ENCODE results near the gene DUS3L.

Gene DUS3L

DNA sequence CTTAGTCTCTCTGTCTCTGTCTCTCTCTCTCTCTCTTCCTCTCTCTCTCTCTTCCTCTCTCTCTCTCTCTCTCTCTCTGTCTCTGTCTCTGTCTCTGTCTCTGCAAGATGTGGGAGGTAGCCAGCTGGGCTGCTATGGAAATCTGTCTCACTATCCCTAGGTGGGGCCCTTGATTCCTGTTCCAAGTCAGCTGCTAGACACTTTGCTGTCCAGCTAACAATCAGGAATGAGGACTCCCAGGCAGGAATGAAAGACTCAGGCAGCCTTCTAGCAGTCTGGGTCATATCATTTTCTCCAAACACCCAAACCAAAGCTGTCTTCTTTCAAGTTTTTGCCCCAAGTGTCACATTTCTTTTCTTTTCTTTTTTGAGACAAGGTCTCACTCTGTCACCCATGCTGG is 47.3 kb downstream of the DUS3L start:
- ChIA-PET CTCF (interaction anchor here (0.6 kb wide), 1 partner anchor 15 kb away, joined by 3 read pairs; no protein-coding TSS in a partner anchor), POLR2A (ENCODE audit: low non-redundant PET) (no interaction called here)
- H3K27ac ChIP-seq = no peak overlapping the region
- DNase-seq (ENCODE audit: low spot score) = no peak
- TF ChIP-seq CTCF (conservative IDR thresholded peaks at IDR 0.05; ENCODE audit: low read depth) = no peak

DNA sequence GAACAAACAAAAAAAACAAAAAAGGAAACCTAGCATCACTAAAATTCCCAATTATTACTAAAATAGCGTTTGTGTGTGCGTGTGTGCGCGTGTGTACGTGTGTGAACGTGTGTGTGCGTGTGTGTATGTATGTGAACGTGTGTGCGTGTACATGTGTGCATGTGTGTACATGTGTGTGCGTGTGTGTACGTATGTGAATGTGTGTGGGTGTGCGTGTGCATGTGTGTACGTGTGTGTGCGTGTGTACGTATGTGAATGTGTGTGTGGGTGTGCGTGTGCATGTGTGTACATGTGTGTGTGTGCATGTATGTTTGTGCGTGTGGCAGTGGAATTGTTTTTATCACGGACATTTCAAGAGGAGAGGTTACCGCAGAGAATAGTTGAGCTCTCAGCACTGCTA is 48.9 kb downstream of the DUS3L start:
- ChIA-PET POLR2A (ENCODE audit: low non-redundant PET) (no interaction called here), CTCF (no interaction called here)
- DNase-seq (ENCODE audit: low spot score) = no peak
- no peak for TF ChIP-seq CTCF (conservative IDR thresholded peaks at IDR 0.05; ENCODE audit: low read depth)
- H3K27ac ChIP-seq = no peak overlapping the region

GRCh38 chr19:5738423-5738822 is 52.5 kb downstream of the DUS3L start:
- DNase-seq (ENCODE audit: low spot score) = no peak
- no peak overlapping the region for H3K27ac ChIP-seq
- TF ChIP-seq CTCF (conservative IDR thresholded peaks at IDR 0.05; ENCODE audit: low read depth) = no peak
- CTCF ChIA-PET = no interaction called here
- POLR2A ChIA-PET (ENCODE audit: low non-redundant PET) = no interaction called here
